ENCODE data around the gene CDH4. TPM values are rescaled to one million over a fixed set of nuclear protein-coding genes. Genes with fewer than 3 reads are reported as not detected.

The CDH4 gene
- total RNA-seq, 1 donor = 0.18 TPM

- no peak overlapping the region for H3K4me3 ChIP-seq (ENCODE audit: low read depth, low read length)
- no peak for DNase-seq (ENCODE audit: low read depth)
- no peak for TF ChIP-seq CTCF (IDR thresholded peaks at IDR 0.05; ENCODE audit: insufficient read depth, low read length)
These were observed 59.8 kb downstream of the CDH4 start for GRCh38 chr20:61311656-61312387.

- no peak overlapping the region for H3K4me3 ChIP-seq (ENCODE audit: low read depth, low read length)
- no peak for TF ChIP-seq CTCF (IDR thresholded peaks at IDR 0.05; ENCODE audit: insufficient read depth, low read length)
- no peak for DNase-seq (ENCODE audit: low read depth)
These were observed 60.9 kb downstream of the CDH4 start for GRCh38 chr20:61312925-61313324.

GRCh38 chr20:61313396-61313795 is 61.3 kb downstream of the CDH4 start:
- no peak overlapping the region for H3K4me3 ChIP-seq (ENCODE audit: low read depth, low read length)
- no peak for TF ChIP-seq CTCF (IDR thresholded peaks at IDR 0.05; ENCODE audit: insufficient read depth, low read length)
- no peak for DNase-seq (ENCODE audit: low read depth)

- no peak for TF ChIP-seq CTCF (IDR thresholded peaks at IDR 0.05; ENCODE audit: insufficient read depth, low read length)
These were observed 62.4 kb downstream of the CDH4 start for GRCh38 chr20:61314326-61315010.

GRCh38 chr20:61315319-61315718 is 63.3 kb downstream of the CDH4 start:
- H3K4me3 ChIP-seq (ENCODE audit: low read depth, low read length) = no peak overlapping the region
- no peak for TF ChIP-seq CTCF (IDR thresholded peaks at IDR 0.05; ENCODE audit: insufficient read depth, low read length)
- no peak for DNase-seq (ENCODE audit: low read depth)

More at GRCh38 chr20:61314326-61315010, 62.4 kb downstream of the CDH4 start:
- H3K4me3 ChIP-seq (ENCODE audit: low read depth, low read length) = no peak overlapping the region
- no peak for DNase-seq (ENCODE audit: low read depth)

GRCh38 chr20:61316346-61316745 is 64.3 kb downstream of the CDH4 start:
- no peak overlapping the region for H3K4me3 ChIP-seq (ENCODE audit: low read depth, low read length)
- no peak for TF ChIP-seq CTCF (IDR thresholded peaks at IDR 0.05; ENCODE audit: insufficient read depth, low read length)
- DNase-seq (ENCODE audit: low read depth) = no peak
